Parathyroid adenoma (tissue), 2 donors: ENCODE data around the gene SRSF8.
"Not testable (repeated sequence)": the region's sequence is repeated elsewhere in the genome, so short reads cannot be mapped to it uniquely, and the experiment has no call there.

Experiments
- H2AFZ ChIP-seq: fragments of 300-600 bp; sonication (generic); one replicate; pipeline ENCODE4 v1.7.0; 2017; ENCODE audit warnings: antibody characterized with exemption, mild to moderate bottlenecking
- H3K27ac ChIP-seq: fragments of 300-600 bp; sonication (generic); one replicate; pipeline ENCODE4 v1.7.0; 2017
- H3K27me3 ChIP-seq: fragments of 300-600 bp; sonication (generic); one replicate; pipeline ENCODE4 v1.7.0; 2017; ENCODE audit warnings: low read length; ENCODE audit not compliant: control insufficient read depth, insufficient read depth
- H3K36me3 ChIP-seq: fragments of 300-600 bp; sonication (generic); one replicate; pipeline ENCODE4 v1.7.0; 2017; ENCODE audit warnings: low read length; ENCODE audit not compliant: control insufficient read depth, insufficient read depth
- H3K4me1 ChIP-seq: fragments of 300-600 bp; sonication (generic); one replicate; pipeline ENCODE4 v1.7.0; 2017; ENCODE audit warnings: control low read depth
- H3K4me2 ChIP-seq: fragments of 300-600 bp; sonication (generic); one replicate; pipeline ENCODE4 v1.7.0; 2017; ENCODE audit warnings: low read length
- H3K4me3 ChIP-seq: fragments of 300-600 bp; sonication (generic); one replicate; pipeline ENCODE4 v1.7.0; 2017; ENCODE audit warnings: low read depth, low read length
- H3K79me2 ChIP-seq: fragments of 300-600 bp; sonication (generic); one replicate; pipeline ENCODE4 v1.7.0; 2017; ENCODE audit warnings: control low read depth
- H3K9ac ChIP-seq: fragments of 300-600 bp; sonication (generic); one replicate; pipeline ENCODE4 v1.7.0; 2017; ENCODE audit warnings: mild to moderate bottlenecking
- H3K9me3 ChIP-seq: fragments of 300-600 bp; sonication (generic); one replicate; pipeline ENCODE4 v1.7.0; 2017; ENCODE audit warnings: low read length; ENCODE audit not compliant: control insufficient read depth
- TF ChIP-seq, protein P1 (sequence below): fragments of 300-600 bp; sonication (generic); IDR thresholded peaks from one replicate; pipeline ENCODE4 v1.7.0; 2017; ENCODE audit warnings: antibody characterized with exemption, mild to moderate bottlenecking
- donor health status: primary hyperparathyroidism.

Gene SRSF8

DNA sequence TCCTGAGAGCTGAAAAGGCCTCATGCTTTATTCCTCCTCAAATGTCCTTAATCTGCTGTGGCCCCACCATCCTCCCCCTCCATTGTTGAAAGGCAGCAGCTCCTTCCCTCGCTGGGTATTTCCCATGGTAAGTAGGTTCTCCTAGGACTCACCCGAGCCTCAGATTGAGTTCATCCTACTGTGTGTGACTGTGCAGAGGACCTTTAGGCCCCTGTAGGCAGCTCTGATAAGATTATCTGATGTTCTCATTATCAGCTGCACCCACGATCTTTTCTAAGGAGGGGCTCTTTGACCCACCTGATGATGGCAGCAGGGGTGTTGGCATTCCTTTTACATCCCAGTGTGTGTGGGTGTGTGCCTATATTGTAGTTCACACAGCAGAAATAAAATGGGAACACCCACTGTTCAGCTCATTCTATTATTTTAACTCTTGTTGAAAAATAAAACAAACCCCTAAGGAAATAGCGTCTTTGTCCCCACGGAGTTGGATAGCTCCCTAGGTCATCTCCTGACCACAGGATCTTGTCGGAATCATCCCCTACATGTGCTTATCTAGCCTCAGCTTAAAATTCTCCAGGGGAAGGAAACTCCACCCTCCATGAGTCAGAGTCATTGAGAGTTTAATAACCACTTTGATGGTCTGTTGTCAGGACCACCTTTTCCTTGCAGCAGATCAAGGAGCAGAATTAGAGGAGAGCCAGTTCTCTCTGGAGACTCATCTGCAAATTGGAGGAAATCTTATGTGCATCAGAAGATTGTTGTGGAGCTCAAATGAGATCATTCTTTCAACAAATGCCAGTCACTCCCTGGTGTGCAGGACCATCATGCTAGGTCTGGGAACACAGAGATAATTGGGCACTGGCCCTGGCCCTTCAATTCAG is 42.2 kb downstream of the SRSF8 start:
- TF ChIP-seq, protein P1, sequence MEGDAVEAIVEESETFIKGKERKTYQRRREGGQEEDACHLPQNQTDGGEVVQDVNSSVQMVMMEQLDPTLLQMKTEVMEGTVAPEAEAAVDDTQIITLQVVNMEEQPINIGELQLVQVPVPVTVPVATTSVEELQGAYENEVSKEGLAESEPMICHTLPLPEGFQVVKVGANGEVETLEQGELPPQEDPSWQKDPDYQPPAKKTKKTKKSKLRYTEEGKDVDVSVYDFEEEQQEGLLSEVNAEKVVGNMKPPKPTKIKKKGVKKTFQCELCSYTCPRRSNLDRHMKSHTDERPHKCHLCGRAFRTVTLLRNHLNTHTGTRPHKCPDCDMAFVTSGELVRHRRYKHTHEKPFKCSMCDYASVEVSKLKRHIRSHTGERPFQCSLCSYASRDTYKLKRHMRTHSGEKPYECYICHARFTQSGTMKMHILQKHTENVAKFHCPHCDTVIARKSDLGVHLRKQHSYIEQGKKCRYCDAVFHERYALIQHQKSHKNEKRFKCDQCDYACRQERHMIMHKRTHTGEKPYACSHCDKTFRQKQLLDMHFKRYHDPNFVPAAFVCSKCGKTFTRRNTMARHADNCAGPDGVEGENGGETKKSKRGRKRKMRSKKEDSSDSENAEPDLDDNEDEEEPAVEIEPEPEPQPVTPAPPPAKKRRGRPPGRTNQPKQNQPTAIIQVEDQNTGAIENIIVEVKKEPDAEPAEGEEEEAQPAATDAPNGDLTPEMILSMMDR, result no peak
- no peaks in the 10 kb centered on the region for H3K9me3 ChIP-seq
- H3K36me3 ChIP-seq, result no peaks in the 10 kb centered on the region
- peak overlapping the region; percentile 90 for H3K27ac ChIP-seq
- no peaks in the 10 kb centered on the region for H3K27me3 ChIP-seq
- no peak overlapping the region for H3K9ac ChIP-seq
- H3K4me2 ChIP-seq, result no peak overlapping the region
- peaks cover 13% of the 10 kb centered on the region for H3K4me1 ChIP-seq
- peak overlapping the region; percentile 11 for H2AFZ ChIP-seq
- H3K4me3 ChIP-seq, result no peak overlapping the region
- H3K79me2 ChIP-seq, result peaks cover 5% of the 10 kb centered on the region

DNA sequence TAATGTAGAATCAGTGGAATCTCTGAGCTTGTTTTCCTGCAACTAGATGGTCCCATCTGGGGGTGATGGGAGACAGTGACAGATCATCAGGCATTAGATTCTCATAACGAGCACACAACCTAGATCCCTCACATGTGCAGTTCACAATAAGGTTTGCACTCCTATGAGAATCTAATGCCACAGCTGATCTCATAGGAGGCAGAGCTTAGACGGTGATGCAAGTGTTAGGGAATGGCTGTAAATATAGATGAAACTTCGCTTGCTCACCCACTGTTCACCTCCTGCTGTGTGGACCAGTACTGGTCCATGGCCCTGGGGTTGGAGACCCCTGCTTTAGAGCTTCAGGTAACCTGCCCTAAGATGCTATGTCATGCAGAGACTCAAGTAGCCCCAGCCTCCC is 44.8 kb downstream of the SRSF8 start:
- H3K4me1 ChIP-seq, H2AFZ ChIP-seq, H3K36me3 ChIP-seq, H3K9me3 ChIP-seq, H3K27me3 ChIP-seq, H3K9ac ChIP-seq, H3K4me3 ChIP-seq, H3K27ac ChIP-seq, H3K4me2 ChIP-seq: not testable (repeated sequence)
- peaks cover 13% of the 10 kb centered on the region for H3K79me2 ChIP-seq

DNA sequence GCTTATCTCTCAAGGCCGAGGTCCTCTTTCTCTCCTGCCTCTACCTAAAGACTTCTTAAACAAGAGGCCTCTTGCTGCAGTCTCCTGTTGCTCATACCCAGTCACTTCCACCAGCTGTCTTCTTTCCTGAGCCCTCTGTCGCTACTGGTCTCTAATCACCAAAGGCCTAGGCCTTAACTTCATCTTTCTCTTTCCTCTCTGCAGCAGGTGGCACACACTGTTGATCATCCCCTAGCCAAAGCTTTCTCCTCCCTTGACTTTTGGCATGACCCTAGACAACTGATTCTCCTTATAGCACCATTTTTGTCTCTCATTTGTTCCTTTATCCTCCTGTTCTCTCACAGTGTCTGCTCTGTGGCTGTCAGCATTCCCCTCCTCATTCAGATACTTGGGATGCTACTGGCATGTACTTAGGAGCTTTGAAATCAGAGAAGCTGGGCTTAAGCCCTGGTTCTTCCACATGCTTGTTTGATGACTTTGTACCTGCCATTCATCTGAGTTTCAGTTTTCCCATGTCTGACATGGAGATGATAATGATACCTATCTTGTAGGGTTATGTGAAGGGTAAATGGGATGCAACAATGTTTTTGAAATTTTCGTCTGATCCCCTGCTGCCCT is 45.3 kb downstream of the SRSF8 start:
- H3K27ac ChIP-seq, result no peak overlapping the region
- H3K79me2 ChIP-seq, result peaks cover 16% of the 10 kb centered on the region
- TF ChIP-seq, protein P1, result no peak
- H3K4me2 ChIP-seq, result no peak overlapping the region
- H3K9ac ChIP-seq, result no peak overlapping the region
- H3K27me3 ChIP-seq, result no peaks in the 10 kb centered on the region
- H3K36me3 ChIP-seq, result no peaks in the 10 kb centered on the region
- no peak overlapping the region for H3K4me3 ChIP-seq
- no peaks in the 10 kb centered on the region for H3K9me3 ChIP-seq
- no peaks in the 10 kb centered on the region for H3K4me1 ChIP-seq
- H2AFZ ChIP-seq, result no peak overlapping the region

DNA sequence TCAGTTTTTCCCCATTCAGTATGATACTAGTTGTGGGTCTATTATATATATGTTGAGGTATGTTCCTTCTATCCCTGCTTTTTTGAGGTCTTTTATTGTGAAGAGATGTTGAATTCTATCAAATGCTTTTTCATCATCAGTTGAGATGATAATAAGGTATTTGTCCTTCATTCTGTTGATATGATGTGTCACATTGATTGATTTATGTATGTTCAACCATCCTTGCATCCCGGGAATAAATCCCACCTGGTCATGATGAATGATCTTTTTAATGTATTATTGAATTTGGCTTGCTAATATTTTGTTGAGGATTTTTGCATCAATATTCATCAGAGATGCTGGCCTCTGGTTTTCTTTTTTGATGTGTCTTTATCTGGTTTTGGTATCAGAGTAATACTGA is 48.9 kb downstream of the SRSF8 start:
- no peak overlapping the region for H3K4me3 ChIP-seq
- H3K9me3 ChIP-seq, result no peaks in the 10 kb centered on the region
- H3K27ac ChIP-seq, result no peak overlapping the region
- H3K4me1 ChIP-seq, result peaks cover 2% of the 10 kb centered on the region
- no peak overlapping the region for H3K4me2 ChIP-seq
- no peaks in the 10 kb centered on the region for H3K27me3 ChIP-seq
- H3K9ac ChIP-seq, result no peak overlapping the region
- H2AFZ ChIP-seq, result no peak overlapping the region
- H3K79me2 ChIP-seq, result peaks cover 37% of the 10 kb centered on the region
- H3K36me3 ChIP-seq, result no peaks in the 10 kb centered on the region
- TF ChIP-seq, protein P1, result no peak

DNA sequence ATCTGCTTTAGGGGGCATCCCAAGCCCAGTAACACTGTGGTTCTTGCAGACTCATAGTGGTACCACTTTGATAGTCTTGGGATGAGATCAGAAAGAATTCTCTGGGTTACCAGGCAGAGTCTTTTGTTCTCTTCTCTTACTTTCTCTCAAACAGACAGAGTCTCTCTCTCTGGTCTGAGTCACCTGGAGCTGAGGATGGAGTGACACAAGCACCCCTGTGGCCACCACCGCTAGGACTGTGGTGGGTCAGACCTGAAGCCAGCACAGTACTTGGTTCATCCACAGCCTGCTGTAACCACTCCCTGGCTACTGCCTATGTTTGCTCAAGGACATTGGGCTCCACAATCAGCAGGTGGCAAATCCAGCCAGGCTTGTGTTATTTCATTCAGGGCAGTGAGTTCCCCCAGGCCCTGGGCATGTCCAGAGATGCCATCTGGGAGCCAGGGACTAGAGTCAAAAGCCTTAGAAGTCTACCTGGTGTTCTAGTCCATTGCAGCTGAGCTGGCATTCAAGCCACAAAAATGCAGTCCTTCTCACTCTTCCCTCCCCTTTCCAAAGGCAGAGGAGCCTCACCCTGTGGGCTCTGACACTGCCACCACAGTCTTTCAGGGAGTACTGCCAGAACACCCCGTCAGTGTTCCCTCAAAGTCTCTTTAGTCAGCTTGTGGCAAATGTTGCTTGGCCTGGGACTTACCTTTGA is 52.8 kb downstream of the SRSF8 start:
- Histone ChIP-seq H3K27me3 (no peaks in the 10 kb centered on the region), H3K4me1 (peaks cover 2% of the 10 kb centered on the region), H2AFZ (no peak overlapping the region), H3K4me3 (no peak overlapping the region), H3K4me2 (no peak overlapping the region), H3K36me3 (no peaks in the 10 kb centered on the region), H3K79me2 (peaks cover 29% of the 10 kb centered on the region), H3K27ac (no peak overlapping the region), H3K9me3 (no peaks in the 10 kb centered on the region), H3K9ac (no peak overlapping the region)
- TF ChIP-seq, protein P1, result no peak
